Neuronal stem cell (in vitro differentiated cells): ENCODE results near the gene WDR18.

Source experiments
- DNase-seq: peaks from one replicate; pipeline ENCODE4 v3.0.0-alpha.2; 2013; ENCODE audit warnings: low spot score
- H2AFZ ChIP-seq: one replicate; pipeline ENCODE4 v1.6.1; 2013; ENCODE audit warnings: mild to moderate bottlenecking, low read length, inconsistent platforms
- H2AK5ac ChIP-seq: 2 replicates; pipeline ENCODE4 v1.6.1; 2013; ENCODE audit warnings: low read depth, mild to moderate bottlenecking, inconsistent platforms, low read length, moderate library complexity, mixed read lengths
- H2BK120ac ChIP-seq: 2 replicates; pipeline ENCODE4 v1.6.1; 2013; ENCODE audit warnings: low read depth, mild to moderate bottlenecking, inconsistent platforms, low read length, moderate library complexity, mixed read lengths
- H2BK12ac ChIP-seq: one replicate; pipeline ENCODE4 v1.6.1; 2013; ENCODE audit warnings: low read length, inconsistent platforms
- H2BK15ac ChIP-seq: 2 replicates; pipeline ENCODE4 v1.6.1; 2013; ENCODE audit warnings: mild to moderate bottlenecking, low read length, inconsistent platforms, mixed read lengths
- H2BK5ac ChIP-seq: one replicate; pipeline ENCODE4 v1.6.1; 2013; ENCODE audit warnings: inconsistent platforms, mild to moderate bottlenecking, low read length, moderate library complexity
- H3K14ac ChIP-seq: one replicate; pipeline ENCODE4 v1.6.1; 2013; ENCODE audit warnings: low read length, inconsistent platforms
- H3K18ac ChIP-seq: 2 replicates; pipeline ENCODE4 v1.6.1; 2013; ENCODE audit warnings: low read length, inconsistent platforms
- H3K23ac ChIP-seq: 2 replicates; pipeline ENCODE4 v1.6.1; 2013; ENCODE audit warnings: low read depth, mild to moderate bottlenecking, mixed read lengths, low read length, inconsistent platforms; ENCODE audit not compliant: poor library complexity
- H3K27ac ChIP-seq: replicated peaks from 3 replicates; pipeline ENCODE4 v1.5.1; 2013; ENCODE audit warnings: low read length, inconsistent platforms
- H3K27me3 ChIP-seq, 3 experiments: 2 replicates each; pipeline ENCODE4 v1.6.1; 2013; ENCODE audit warnings: low read length in 3 of 3, mild to moderate bottlenecking in 2 of 3, inconsistent platforms in 1 of 3, low read depth in 1 of 3, mixed read lengths in 1 of 3, moderate library complexity in 1 of 3; ENCODE audit not compliant: control insufficient read depth in 3 of 3, insufficient read depth in 3 of 3
- H3K36me3 ChIP-seq, 2 donors: replicated peaks in 1 of 2; 2 replicates each; pipeline ENCODE4 v1.6.1; 2013; ENCODE audit warnings: low read length in 2 of 2; ENCODE audit not compliant: control insufficient read depth in 2 of 2, insufficient read depth in 2 of 2
- H3K4ac ChIP-seq: 2 replicates; pipeline ENCODE4 v1.6.1; 2013; ENCODE audit warnings: inconsistent platforms, mild to moderate bottlenecking, low read length, moderate library complexity
- H3K4me1 ChIP-seq, 2 donors: 1 replicate in 1 of 2; 2 replicates in 1 of 2; pipeline ENCODE4 v1.6.1; 2013; ENCODE audit warnings: low read length in 2 of 2, low read depth in 1 of 2; ENCODE audit not compliant: control insufficient read depth in 2 of 2, insufficient read depth in 1 of 2
- H3K4me2 ChIP-seq: one replicate; pipeline ENCODE4 v1.6.1; 2013; ENCODE audit warnings: mild to moderate bottlenecking, low read length, inconsistent platforms; ENCODE audit not compliant: insufficient read depth, poor library complexity, severe bottlenecking
- H3K4me3 ChIP-seq, 2 donors: 2 replicates each; pipeline ENCODE4 v1.5.1; 2013; ENCODE audit warnings: low read length in 2 of 2, mild to moderate bottlenecking in 2 of 2, inconsistent platforms in 1 of 2, moderate library complexity in 1 of 2
- H3K79me1 ChIP-seq: one replicate; pipeline ENCODE4 v1.6.1; 2013; ENCODE audit warnings: low read depth, mild to moderate bottlenecking, inconsistent platforms, low read length, moderate library complexity
- H3K9ac ChIP-seq: one replicate; pipeline ENCODE4 v1.6.1; 2013; ENCODE audit warnings: mild to moderate bottlenecking, low read depth, low read length, inconsistent platforms; ENCODE audit not compliant: poor library complexity
- H3K9me3 ChIP-seq, 2 donors: replicated peaks in 1 of 2; 2 replicates each; pipeline versions ENCODE3 to v1.6.1; 2013; ENCODE audit warnings: low read length in 2 of 2, mild to moderate bottlenecking in 2 of 2, inconsistent platforms in 1 of 2, low read depth in 1 of 2, mixed read lengths in 1 of 2, moderate library complexity in 1 of 2; ENCODE audit not compliant: control insufficient read depth in 2 of 2, insufficient read depth in 1 of 2
- H4K8ac ChIP-seq: one replicate; pipeline ENCODE4 v1.6.1; 2013; ENCODE audit warnings: low read depth, mild to moderate bottlenecking, inconsistent platforms, low read length, moderate library complexity
- H4K91ac ChIP-seq: one replicate; pipeline ENCODE4 v1.6.1; 2013; ENCODE audit warnings: low read length, low read depth, mild to moderate bottlenecking, inconsistent platforms; ENCODE audit not compliant: poor library complexity
- WGBS, 2 donors: extraction: QIAGEN DNeasy Blood & Tissue Kit; methylation state at CpG; one replicate each; pipeline ENCODE4 v1.1.7; 2013; ENCODE audit warnings: missing lambda C conversion rate in 2 of 2, mixed read lengths in 1 of 2; ENCODE audit not compliant: insufficient read length in 2 of 2, insufficient replicate concordance in 1 of 2; ENCODE audit errors: extremely low coverage in 2 of 2; 5-methylcytosine and 5-hydroxymethylcytosine counted together

WDR18 gene

DNA sequence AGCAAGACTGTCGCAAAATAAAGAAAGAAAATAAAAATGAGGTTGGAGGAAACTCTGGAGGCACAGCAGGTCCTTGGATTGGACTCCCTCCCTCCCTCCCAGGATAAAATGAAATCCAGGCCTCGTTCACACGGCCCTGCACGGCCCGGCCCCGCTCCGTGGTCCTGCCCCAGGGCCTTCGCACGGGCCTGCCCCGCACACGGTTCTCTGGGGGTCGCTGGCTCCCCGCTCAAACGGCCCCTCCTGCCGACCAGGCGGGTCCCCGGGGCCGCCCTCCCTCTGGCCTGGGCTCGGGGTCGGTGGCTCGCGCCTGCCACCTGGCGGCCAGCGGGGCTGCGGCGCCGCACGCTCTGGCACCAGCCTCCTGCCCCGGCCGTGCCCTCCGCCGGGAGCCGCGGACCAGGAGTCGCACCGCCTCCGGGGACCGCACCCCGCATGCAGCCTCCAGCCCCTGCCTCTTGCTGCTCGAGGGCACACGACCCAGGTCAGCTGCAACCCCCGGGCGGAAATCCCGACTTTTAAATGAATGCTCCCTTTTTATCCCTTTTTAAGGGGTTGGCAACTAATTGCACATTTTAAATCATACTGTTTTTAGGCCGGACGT, 1.5 kb upstream of the WDR18 start:
- Histone ChIP-seq H2BK12ac (no peak overlapping the region), H3K36me3 (peaks cover 12 to 19% of the 10 kb centered on the region in 2 donors), H3K4me2 (peak overlapping the region; percentile 33), H3K9ac (no peak overlapping the region), H3K27ac (no peak overlapping the region), H4K8ac (no peak overlapping the region), H2AFZ (peak overlapping the region; percentile 92), H3K18ac (peak overlapping the region; percentile 91), H2BK5ac (no peak overlapping the region), H3K27me3 (no peaks in the 10 kb centered on the region), H2BK120ac (no peak overlapping the region), H4K91ac (no peak overlapping the region), H3K9me3 (no peaks in the 10 kb centered on the region), H3K14ac (no peak overlapping the region), H3K4me3 (peak overlapping the region in 1 of 2 donors; percentile 41), H2BK15ac (no peak overlapping the region), H2AK5ac (no peak overlapping the region), H3K4me1 (peaks cover 18 to 20% of the 10 kb centered on the region in 2 donors), H3K79me1 (peaks cover 9% of the 10 kb centered on the region), H3K4ac (no peak overlapping the region), H3K23ac (no peak overlapping the region)
- DNase-seq = peak; percentile 79
- WGBS, 2 donors = no CpG with 5 or more reads among the region's 46 CpGs

- no peak for DNase-seq
- Histone ChIP-seq H3K79me1 (peaks cover 9% of the 10 kb centered on the region), H3K4me3 (peak overlapping the region in 1 of 2 donors; percentile 39), H4K91ac (no peak overlapping the region), H3K4ac (no peak overlapping the region), H2BK120ac (no peak overlapping the region), H3K4me1 (peaks cover 3 to 5% of the 10 kb centered on the region in 2 donors), H2BK12ac (no peak overlapping the region), H2BK15ac (no peak overlapping the region), H3K36me3 (peaks cover 30 to 52% of the 10 kb centered on the region in 2 donors), H3K4me2 (no peak overlapping the region), H4K8ac (no peak overlapping the region), H3K23ac (no peak overlapping the region), H3K18ac (no peak overlapping the region), H3K27ac (no peak overlapping the region), H2BK5ac (no peak overlapping the region), H3K9me3 (no peaks in the 10 kb centered on the region), H2AK5ac (no peak overlapping the region), H2AFZ (no peak overlapping the region), H3K14ac (no peak overlapping the region), H3K9ac (peak overlapping the region; percentile 60), H3K27me3 (no peaks in the 10 kb centered on the region)
- no CpG with 5 or more reads among the region's 14 CpGs for WGBS, 2 donors
Observed at GRCh38 chr19:986083-986482, 1.9 kb downstream of the WDR18 start.

DNA sequence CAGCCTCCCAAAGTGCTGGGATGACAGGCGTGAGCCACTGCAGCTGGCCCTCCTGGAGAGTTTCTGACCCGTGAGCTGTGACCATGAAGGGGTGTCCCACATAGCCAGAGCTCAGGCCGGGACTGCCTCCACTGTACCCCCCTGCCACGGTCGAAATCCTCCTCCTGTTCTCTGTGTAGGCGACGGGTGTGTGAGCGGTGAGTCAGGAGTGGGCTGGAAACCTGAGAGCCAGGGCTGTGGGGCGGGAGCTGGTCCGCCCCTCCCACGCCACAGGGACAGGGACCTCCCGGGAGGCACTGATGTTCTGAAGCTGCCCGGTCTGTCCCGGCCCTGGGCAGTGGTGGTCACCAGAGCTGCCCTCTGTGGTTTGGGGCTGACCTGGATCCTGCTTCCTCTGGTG, 3.9 kb downstream of the WDR18 start:
- Histone ChIP-seq H3K4me1 (peaks cover 3 to 4% of the 10 kb centered on the region in 2 donors), H2BK120ac (no peak overlapping the region), H3K14ac (no peak overlapping the region), H2AFZ (no peak overlapping the region), H2BK12ac (no peak overlapping the region), H3K27ac (no peak overlapping the region), H3K18ac (no peak overlapping the region), H3K23ac (no peak overlapping the region), H3K36me3 (peaks cover 30 to 64% of the 10 kb centered on the region in 2 donors), H4K8ac (no peak overlapping the region), H3K4me2 (no peak overlapping the region), H3K4ac (no peak overlapping the region), H4K91ac (no peak overlapping the region), H3K9me3 (no peaks in the 10 kb centered on the region), H3K27me3 (no peaks in the 10 kb centered on the region), H3K79me1 (peaks cover 12% of the 10 kb centered on the region), H3K4me3 (no peak overlapping the region), H2AK5ac (no peak overlapping the region), H2BK15ac (no peak overlapping the region), H2BK5ac (no peak overlapping the region), H3K9ac (no peak overlapping the region)
- no peak for DNase-seq
- WGBS, 2 donors = no CpG with 5 or more reads among the region's 14 CpGs

- Histone ChIP-seq H3K27ac (no peak overlapping the region), H3K9me3 (no peaks in the 10 kb centered on the region), H3K9ac (no peak overlapping the region), H3K4me1 (peaks cover 3 to 7% of the 10 kb centered on the region in 2 donors), H4K91ac (no peak overlapping the region), H3K36me3 (peaks cover 30 to 65% of the 10 kb centered on the region in 2 donors), H3K14ac (no peak overlapping the region), H2BK12ac (no peak overlapping the region), H2AFZ (no peak overlapping the region), H3K27me3 (no peaks in the 10 kb centered on the region), H3K4me3 (peak overlapping the region in 1 of 2 donors; percentile 32), H2BK15ac (no peak overlapping the region), H2BK120ac (no peak overlapping the region), H3K4me2 (no peak overlapping the region), H3K4ac (no peak overlapping the region), H2AK5ac (no peak overlapping the region), H3K79me1 (peaks cover 12% of the 10 kb centered on the region), H2BK5ac (no peak overlapping the region), H3K23ac (no peak overlapping the region), H4K8ac (no peak overlapping the region), H3K18ac (no peak overlapping the region)
- no CpG with 5 or more reads among the region's 15 CpGs for WGBS, 2 donors
- no peak for DNase-seq
Observed at GRCh38 chr19:988510-988909, 4.4 kb downstream of the WDR18 start.
